Neural cell (in vitro differentiated cells): Measurements from ENCODE around the gene NRF1. TPM values are rescaled to one million over a fixed set of nuclear protein-coding genes. Genes with fewer than 3 reads are reported as not detected.

ENCODE experiments used
- H2AFZ ChIP-seq: fragments of 200-600, 300-800 bp; sonication (generic), shearing (Covaris generic); 2 replicates; pipeline ENCODE4 v1.6.0; 2014; ENCODE audit warnings: low read depth, mild to moderate bottlenecking, antibody characterized with exemption, low read length, moderate library complexity
- H3F3A ChIP-seq: fragments of 200-600 bp; shearing (Covaris generic); 2 replicates; pipeline ENCODE4 v1.6.1; 2016; ENCODE audit warnings: mild to moderate bottlenecking, moderate library complexity, mixed read lengths, antibody characterized with exemption, low read length; ENCODE audit not compliant: insufficient read depth, poor library complexity, severe bottlenecking
- H3K27ac ChIP-seq: fragments of 200-600, 300-800 bp; sonication (generic), shearing (Covaris generic); 2 replicates; pipeline ENCODE4 v1.5.1; 2014; ENCODE audit warnings: mild to moderate bottlenecking, low read length, moderate library complexity
- H3K27me3 ChIP-seq: fragments of 300-800, 200-600 bp; sonication (generic), shearing (Covaris generic); 2 replicates; pipeline ENCODE4 v1.6.0; 2014; ENCODE audit warnings: mild to moderate bottlenecking, low read depth, low read length, moderate library complexity; ENCODE audit not compliant: insufficient read depth
- H3K36me3 ChIP-seq: fragments of 300-800, 200-600 bp; sonication (generic), shearing (Covaris generic); 2 replicates; pipeline ENCODE4 v1.5.1; 2014; ENCODE audit warnings: mild to moderate bottlenecking, antibody characterized with exemption, low read length, moderate library complexity; ENCODE audit not compliant: insufficient read depth
- H3K4me2 ChIP-seq: fragments of 300-800, 200-600 bp; sonication (generic), shearing (Covaris generic); 2 replicates; pipeline ENCODE4 v1.6.0; 2014; ENCODE audit warnings: mild to moderate bottlenecking, low read length
- H3K4me3 ChIP-seq: fragments of 300-800, 200-600 bp; sonication (generic), shearing (Covaris generic); 2 replicates; pipeline ENCODE4 v1.5.1; 2014; ENCODE audit warnings: mild to moderate bottlenecking, low read length, moderate library complexity
- H3K79me2 ChIP-seq: fragments of 200-600 bp; shearing (Covaris generic); replicated peaks from 2 replicates; pipeline ENCODE4 v1.6.0; 2014; ENCODE audit warnings: mild to moderate bottlenecking, low read length, moderate library complexity; ENCODE audit not compliant: insufficient read depth
- H3K9ac ChIP-seq: fragments of 300-800, 200-600 bp; sonication (generic), shearing (Covaris generic); 2 replicates; pipeline ENCODE4 v1.6.1; 2016; ENCODE audit warnings: mild to moderate bottlenecking, low read length, mixed read lengths
- H3K9me2 ChIP-seq: fragments of 200-600 bp; shearing (Covaris generic); 2 replicates; pipeline ENCODE4 v1.6.1; 2016; ENCODE audit warnings: mild to moderate bottlenecking, low read length, mixed read lengths; ENCODE audit not compliant: insufficient read depth
- H3K9me3 ChIP-seq: fragments of 200-600, 300-800 bp; sonication (generic), shearing (Covaris generic); 2 replicates; pipeline ENCODE4 v1.6.1; 2016; ENCODE audit warnings: mild to moderate bottlenecking, mixed run types, low read length, moderate library complexity, mixed read lengths
- H4K20me1 ChIP-seq: fragments of 200-600 bp; shearing (Covaris generic); 2 replicates; pipeline ENCODE4 v1.6.1; 2016; ENCODE audit warnings: mild to moderate bottlenecking, mixed run types; ENCODE audit not compliant: insufficient read depth
- CTCF ChIP-seq: fragments of 450-650 bp; IDR thresholded peaks from 2 replicates; pipeline ENCODE4 v1.5.1; 2014; ENCODE audit warnings: antibody characterized with exemption, mild to moderate bottlenecking, moderate library complexity; ENCODE audit not compliant: poor library complexity, severe bottlenecking
- EP300 ChIP-seq: fragments of 450-650 bp; conservative IDR thresholded peaks from 2 replicates; pipeline ENCODE4 v1.6.1; 2014; ENCODE audit warnings: antibody characterized with exemption, mild to moderate bottlenecking, moderate library complexity; ENCODE audit not compliant: poor library complexity, severe bottlenecking
- EZH2 ChIP-seq: fragments of 200-600, 300-800 bp; shearing (Covaris generic), sonication (generic); IDR thresholded peaks from 2 replicates; pipeline ENCODE4 v1.6.1; 2014; ENCODE audit warnings: antibody characterized with exemption, low read length, borderline replicate concordance, mild to moderate bottlenecking; ENCODE audit not compliant: insufficient read depth, poor library complexity, severe bottlenecking
- MXI1 ChIP-seq: fragments of 450-650 bp; conservative IDR thresholded peaks from 2 replicates; pipeline ENCODE4 v1.6.1; 2014; ENCODE audit warnings: antibody characterized with exemption, mild to moderate bottlenecking; ENCODE audit not compliant: poor library complexity, severe bottlenecking
- POLR2AphosphoS5 ChIP-seq: IDR thresholded peaks from 2 replicates; pipeline ENCODE4 v1.6.1; 2012
- RAD21 ChIP-seq: fragments of 450-650 bp; conservative IDR thresholded peaks from 2 replicates; pipeline ENCODE4 v1.6.1; 2014; ENCODE audit warnings: antibody characterized with exemption, mild to moderate bottlenecking, moderate library complexity
- REST ChIP-seq: IDR thresholded peaks from 2 replicates; pipeline ENCODE4 v1.6.1; 2012; ENCODE audit warnings: borderline replicate concordance
- SMC3 ChIP-seq: fragments of 450-650 bp; conservative IDR thresholded peaks from 2 replicates; pipeline ENCODE4 v1.6.1; 2014; ENCODE audit warnings: antibody characterized with exemption, mild to moderate bottlenecking, moderate library complexity; ENCODE audit not compliant: poor library complexity
- TAF1 ChIP-seq: IDR thresholded peaks from 2 replicates; pipeline ENCODE4 v1.6.1; 2012; ENCODE audit warnings: low read depth
- polyA plus RNA-seq: library from polyadenylated mRNA; depleted of rRNA; stranded (reverse); fragments of >200 nt; gene quantifications from 2 replicates; pipeline ENCODE4 v1.2.3, GENCODE V29; 2014

NRF1 gene
- polyA plus RNA-seq, 1 donor from 2014 or later, result 13.2 TPM

- H3K9me2 ChIP-seq, result no peaks in the 10 kb centered on the region
- no peak overlapping the region for H2AFZ ChIP-seq
- H4K20me1 ChIP-seq, result no peaks in the 10 kb centered on the region
- H3K36me3 ChIP-seq, result no peaks in the 10 kb centered on the region
- H3K4me3 ChIP-seq, result peak overlapping the region; percentile 91
- H3K9me3 ChIP-seq, result no peaks in the 10 kb centered on the region
- H3K4me2 ChIP-seq, result peak overlapping the region; percentile 93
- TF ChIP-seq EP300 (no peak), REST (no peak), TAF1 (no peak), MXI1 (no peak), CTCF (no peak), POLR2AphosphoS5 (no peak), EZH2 (no peak), SMC3 (no peak), RAD21 (no peak)
- H3K27me3 ChIP-seq, result no peaks in the 10 kb centered on the region
- H3K9ac ChIP-seq, result peak overlapping the region; percentile 93
- H3K27ac ChIP-seq, result peak overlapping the region; percentile 83
- peaks cover 68% of the 10 kb centered on the region for H3K79me2 ChIP-seq
- no peaks in the 10 kb centered on the region for H3F3A ChIP-seq
Observed at GRCh38 chr7:129613016-129613337, 1.5 kb downstream of the NRF1 start.

GRCh38 chr7:129615018-129615417, 3.5 kb downstream of the NRF1 start:
- H2AFZ ChIP-seq, result no peak overlapping the region
- no peak overlapping the region for H3K9ac ChIP-seq
- H3K4me2 ChIP-seq, result peak overlapping the region; percentile 10
- no peaks in the 10 kb centered on the region for H3K27me3 ChIP-seq
- no peak overlapping the region for H3K27ac ChIP-seq
- H3K79me2 ChIP-seq, result peaks cover 83% of the 10 kb centered on the region
- TF ChIP-seq RAD21 (no peak), EZH2 (no peak), MXI1 (no peak), CTCF (no peak), EP300 (no peak), TAF1 (no peak), SMC3 (no peak), REST (no peak), POLR2AphosphoS5 (no peak)
- H3F3A ChIP-seq, result no peaks in the 10 kb centered on the region
- no peaks in the 10 kb centered on the region for H3K9me2 ChIP-seq
- no peaks in the 10 kb centered on the region for H3K36me3 ChIP-seq
- H3K4me3 ChIP-seq, result no peak overlapping the region
- H4K20me1 ChIP-seq, result no peaks in the 10 kb centered on the region
- no peaks in the 10 kb centered on the region for H3K9me3 ChIP-seq
